Ovary (tissue), 3 donors: Measurements from ENCODE around the gene MYBPC1.

Experiments
- EP300 ChIP-seq: sonication (generic); formaldehyde crosslinking; IDR thresholded peaks from one replicate; pipeline ENCODE4 v1.6.1; 2017; ENCODE audit warnings: antibody characterized with exemption
- POLR2A ChIP-seq: fragments of 450-650 bp; IDR thresholded peaks from one replicate; pipeline ENCODE4 v1.6.1; 2017; ENCODE audit warnings: antibody characterized with exemption, mild to moderate bottlenecking, moderate library complexity
- TF ChIP-seq, protein P1 (sequence below), 3 donors: fragments of 450-650 bp in 2 of 3; fragments of 200-600 bp in 1 of 3; IDR thresholded peaks; one replicate each; pipeline versions ENCODE4 v1.5.1 to v1.8.0; 2016 to 2022; ENCODE audit warnings: antibody characterized with exemption in 3 of 3, mild to moderate bottlenecking in 1 of 3
- donor health status: DM: no; HTN: no; CAD: no.

- TF ChIP-seq POLR2A, result no peak
- TF ChIP-seq, protein P1, sequence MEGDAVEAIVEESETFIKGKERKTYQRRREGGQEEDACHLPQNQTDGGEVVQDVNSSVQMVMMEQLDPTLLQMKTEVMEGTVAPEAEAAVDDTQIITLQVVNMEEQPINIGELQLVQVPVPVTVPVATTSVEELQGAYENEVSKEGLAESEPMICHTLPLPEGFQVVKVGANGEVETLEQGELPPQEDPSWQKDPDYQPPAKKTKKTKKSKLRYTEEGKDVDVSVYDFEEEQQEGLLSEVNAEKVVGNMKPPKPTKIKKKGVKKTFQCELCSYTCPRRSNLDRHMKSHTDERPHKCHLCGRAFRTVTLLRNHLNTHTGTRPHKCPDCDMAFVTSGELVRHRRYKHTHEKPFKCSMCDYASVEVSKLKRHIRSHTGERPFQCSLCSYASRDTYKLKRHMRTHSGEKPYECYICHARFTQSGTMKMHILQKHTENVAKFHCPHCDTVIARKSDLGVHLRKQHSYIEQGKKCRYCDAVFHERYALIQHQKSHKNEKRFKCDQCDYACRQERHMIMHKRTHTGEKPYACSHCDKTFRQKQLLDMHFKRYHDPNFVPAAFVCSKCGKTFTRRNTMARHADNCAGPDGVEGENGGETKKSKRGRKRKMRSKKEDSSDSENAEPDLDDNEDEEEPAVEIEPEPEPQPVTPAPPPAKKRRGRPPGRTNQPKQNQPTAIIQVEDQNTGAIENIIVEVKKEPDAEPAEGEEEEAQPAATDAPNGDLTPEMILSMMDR (IDR thresholded peaks at IDR 0.05), result no peak
- no peak for TF ChIP-seq EP300
Observed at GRCh38 chr12:101612160-101612916, 17.6 kb downstream of the MYBPC1 start.
